Measurements from ENCODE around the gene FMNL2.

DNA sequence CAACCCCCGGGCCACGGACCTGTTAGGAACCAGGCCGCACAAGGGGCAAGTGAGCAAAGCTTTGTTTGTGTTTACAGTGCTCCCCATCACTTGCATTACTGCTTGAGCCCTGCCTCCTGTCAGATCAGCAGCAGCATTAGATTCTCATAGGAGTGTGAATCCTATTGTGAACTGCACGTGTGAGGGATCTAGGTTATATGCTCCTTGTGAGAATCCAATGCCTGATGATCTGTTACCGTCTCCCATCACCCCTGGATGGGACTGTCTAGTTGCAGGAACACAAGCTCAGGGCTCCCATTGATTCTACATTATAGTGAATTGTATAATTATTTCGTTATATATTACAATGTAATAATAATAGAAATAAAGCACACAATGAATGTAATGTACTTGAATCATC lies 125.6 kb downstream of the FMNL2 start:
- TF ChIP-seq CTCF (conservative IDR thresholded peaks at IDR 0.05; ENCODE audit: low read depth, low read length) (no peak), CEBPB (IDR thresholded peaks at IDR 0.05; ENCODE audit: low read depth, low read length) (no peak), RFX5 (IDR thresholded peaks at IDR 0.05; ENCODE audit: low read depth, low read length) (no peak), RAD21 (IDR thresholded peaks at IDR 0.05; ENCODE audit: low read length) (no peak), POLR2A (IDR thresholded peaks at IDR 0.05; ENCODE audit: low read depth, low read length) (no peak), USF2 (IDR thresholded peaks at IDR 0.05; ENCODE audit: low read depth, low read length) (no peak), FOS (IDR thresholded peaks at IDR 0.05; ENCODE audit: low read depth, low read length) (no peak), SMC3 (IDR thresholded peaks at IDR 0.05; ENCODE audit: low read depth, low read length) (no peak), MAZ (IDR thresholded peaks at IDR 0.05; ENCODE audit: borderline replicate concordance, low read depth, low read length) (no peak), BHLHE40 (IDR thresholded peaks at IDR 0.05; ENCODE audit: low read depth, low read length) (no peak), NFE2L2 (IDR thresholded peaks at IDR 0.05; ENCODE audit: low read depth, low read length) (no peak), ELK1 (IDR thresholded peaks at IDR 0.05; ENCODE audit: borderline replicate concordance, low read depth, low read length) (no peak), RCOR1 (IDR thresholded peaks at IDR 0.05; ENCODE audit: insufficient replicate concordance, low read length) (no peak)

Data from IMR-90 (cell line).